Activated T-helper 1 cell treated with Interleukin-2 at 50 U/mL for 16 hours (primary cell): ENCODE measurements around the gene KCTD19.

Experiments
- DNase-seq: peaks from one replicate; pipeline ENCODE4 v3.0.0-alpha.2; 2020; ENCODE audit warnings: low read depth

KCTD19 gene

GRCh38 chr16:67242138-67242730 lies 84.3 kb downstream of the KCTD19 start:
- no peak for DNase-seq

GRCh38 chr16:67241008-67241900 lies 85.3 kb downstream of the KCTD19 start:
- no peak for DNase-seq

GRCh38 chr16:67240506-67240905 lies 86.0 kb downstream of the KCTD19 start:
- DNase-seq = no peak
